Activated CD4-positive, alpha-beta T cell treated with anti-CD3 and anti-CD28 coated beads, Interleukin-2, amount 50 U/mL, for 16 hours (primary cell): Measurements from ENCODE around the gene DENND1A.
"Not testable (repeated sequence)": the region's sequence is repeated elsewhere in the genome, so short reads cannot be mapped to it uniquely, and the experiment has no call there.

ENCODE experiments used
- DNase-seq: peaks from one replicate; pipeline ENCODE4 v3.0.0-alpha.2; 2020

Gene DENND1A

DNA sequence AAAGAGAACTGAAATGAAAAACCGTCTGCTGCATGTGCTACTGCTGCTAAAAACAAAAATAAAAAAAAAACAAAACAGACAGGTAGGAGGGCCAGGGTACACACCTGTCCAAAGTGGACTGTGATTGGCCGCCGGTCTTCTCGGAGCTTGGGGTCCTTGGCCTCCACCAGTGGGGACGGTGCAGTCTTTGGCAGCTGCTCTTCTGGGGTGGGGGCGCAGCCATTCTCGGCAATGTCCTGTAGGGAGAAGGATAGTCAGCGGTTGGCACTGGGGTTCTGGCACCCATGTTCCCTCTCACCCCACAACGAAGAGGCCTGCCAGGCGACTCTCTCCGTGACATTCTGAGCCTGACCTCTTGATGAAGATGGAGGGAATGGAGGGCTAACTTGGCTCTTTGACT, 489.7 kb downstream of the DENND1A start:
- DNase-seq = no peak

- DNase-seq = no peak
These were observed 491.1 kb downstream of the DENND1A start for GRCh38 chr9:123438821-123439220.

DNA sequence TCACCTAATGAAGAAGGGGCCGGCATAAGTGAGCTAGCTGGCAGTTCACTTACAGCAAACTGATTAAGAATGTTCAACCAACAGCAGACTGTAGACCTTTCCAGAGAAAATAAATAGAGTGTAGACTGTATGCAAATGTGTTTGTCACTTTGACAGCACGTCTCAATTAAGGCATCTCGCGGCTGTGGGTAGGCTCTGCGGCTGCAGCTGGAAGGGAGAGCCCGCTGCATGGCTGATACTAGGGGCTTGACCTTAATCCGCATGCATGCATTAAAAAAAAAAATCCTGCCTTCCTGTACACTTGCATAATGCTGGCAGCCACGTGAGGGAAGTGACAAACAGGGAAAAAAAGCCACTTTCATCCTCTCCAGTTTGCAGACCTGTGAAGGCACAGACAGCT, 491.6 kb downstream of the DENND1A start:
- DNase-seq = no peak

DNA sequence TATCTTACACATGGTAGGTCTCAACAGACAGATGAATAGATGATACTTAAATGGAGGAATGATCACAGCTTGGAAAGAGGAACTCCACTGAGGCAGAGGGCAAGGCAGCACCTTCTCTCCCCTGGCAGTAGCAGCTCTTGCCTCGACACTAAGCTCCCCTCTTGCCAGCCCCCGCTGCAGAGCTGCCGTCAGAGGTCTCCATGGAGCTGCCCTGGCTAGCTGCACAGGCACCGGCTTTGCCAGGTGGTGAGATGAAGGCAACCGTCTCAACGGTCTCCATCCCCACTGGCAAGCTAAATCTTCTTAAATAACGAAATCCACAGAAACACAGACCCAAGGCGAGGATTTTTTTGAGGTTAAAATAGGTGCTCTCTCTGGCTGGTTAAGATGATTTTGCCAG, 492.7 kb downstream of the DENND1A start:
- no peak for DNase-seq

- no peak for DNase-seq
These were observed 494.5 kb downstream of the DENND1A start for GRCh38 chr9:123435471-123435870.

DNA sequence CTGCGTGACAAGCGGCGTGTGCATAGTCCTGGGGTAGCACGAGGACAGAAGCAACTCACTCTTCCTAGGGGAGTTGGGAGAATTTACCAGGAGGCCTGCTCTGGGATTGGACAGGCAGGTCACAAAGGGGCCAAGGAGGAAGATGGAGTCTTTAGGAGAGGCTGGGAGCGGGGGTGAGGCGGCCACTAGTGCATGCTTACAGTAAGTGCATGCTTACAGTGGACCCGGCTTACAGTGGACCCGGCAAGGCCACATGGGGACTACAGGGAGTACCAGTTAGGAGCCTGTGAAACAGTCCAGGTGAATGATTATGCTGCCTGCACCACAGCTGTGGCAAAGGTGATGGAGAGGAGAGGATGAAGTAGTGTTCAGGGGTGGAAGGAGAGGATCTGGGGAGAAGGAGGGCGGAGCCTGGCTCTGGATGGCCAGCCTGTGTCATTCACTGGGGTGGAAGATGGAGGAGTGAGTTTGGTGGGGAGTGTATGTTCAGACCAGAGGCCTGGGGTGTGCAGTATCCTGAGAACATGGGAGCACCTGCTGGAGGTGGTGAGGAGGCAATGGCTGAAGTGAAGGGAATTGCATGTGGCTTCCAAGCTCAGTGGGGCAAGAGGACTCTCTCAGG, 495.2 kb downstream of the DENND1A start:
- no peak for DNase-seq

DNA sequence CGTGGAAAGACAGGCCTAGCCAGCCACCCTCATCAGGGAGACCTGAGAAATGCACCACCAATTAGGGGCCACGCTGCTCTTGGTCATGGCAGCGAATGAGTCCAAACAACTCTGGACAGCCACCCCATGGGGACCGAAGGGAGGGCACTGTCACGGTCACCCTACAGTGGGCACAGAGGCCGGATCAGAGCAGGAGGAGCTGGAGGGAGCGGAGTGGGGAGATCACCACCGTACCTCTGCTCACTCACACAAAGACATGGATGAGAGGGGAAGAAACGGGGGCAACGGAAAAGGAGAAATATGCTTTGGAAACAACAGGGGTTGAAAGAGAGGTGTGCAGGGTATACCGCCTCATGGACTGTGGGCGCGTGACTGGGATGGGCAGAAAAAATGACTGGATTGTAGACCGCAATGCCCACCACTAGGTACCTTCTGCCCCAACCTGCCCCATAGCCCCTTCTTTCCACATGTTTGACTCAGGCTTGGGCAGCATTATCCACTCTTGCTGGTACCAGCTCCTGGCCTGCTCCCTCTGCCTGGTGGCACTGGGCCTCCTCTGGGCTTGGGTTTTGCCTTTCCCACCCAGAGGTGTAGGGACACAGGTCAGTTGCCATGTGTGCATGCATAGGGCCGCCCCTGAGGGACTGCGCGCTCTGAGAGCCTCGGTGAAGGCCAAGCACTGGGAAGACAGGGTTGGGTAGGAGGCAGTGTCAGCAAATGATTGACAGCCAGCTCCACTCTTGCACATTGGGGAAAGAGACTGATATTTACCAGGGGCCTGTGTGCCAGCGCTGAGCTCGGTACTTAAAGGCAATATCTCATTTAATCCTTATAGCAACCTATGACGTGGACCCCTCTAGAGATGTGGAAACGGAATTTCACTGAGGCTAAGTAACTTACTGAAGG, 497.3 kb downstream of the DENND1A start:
- no peak for DNase-seq

DNA sequence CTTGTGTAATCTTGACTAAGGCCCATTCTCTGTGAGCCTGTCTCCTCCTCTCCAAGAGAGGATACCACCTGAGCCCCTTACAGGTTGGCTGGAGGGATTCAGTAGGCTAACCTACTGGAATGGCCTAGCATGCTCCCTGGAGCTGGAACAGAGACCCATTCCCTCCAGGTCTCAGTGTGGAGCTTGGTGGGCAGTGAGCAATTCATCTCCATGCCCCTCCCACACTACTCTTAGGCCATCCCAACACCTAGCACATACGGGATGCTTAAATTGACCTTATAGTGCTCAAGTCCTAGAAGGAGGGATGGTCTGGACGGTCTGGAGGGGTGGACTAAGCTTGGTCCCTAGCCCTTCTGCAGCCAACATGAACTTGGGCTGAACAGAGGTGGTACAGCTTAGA, 498.3 kb downstream of the DENND1A start:
- no peak for DNase-seq

DNA sequence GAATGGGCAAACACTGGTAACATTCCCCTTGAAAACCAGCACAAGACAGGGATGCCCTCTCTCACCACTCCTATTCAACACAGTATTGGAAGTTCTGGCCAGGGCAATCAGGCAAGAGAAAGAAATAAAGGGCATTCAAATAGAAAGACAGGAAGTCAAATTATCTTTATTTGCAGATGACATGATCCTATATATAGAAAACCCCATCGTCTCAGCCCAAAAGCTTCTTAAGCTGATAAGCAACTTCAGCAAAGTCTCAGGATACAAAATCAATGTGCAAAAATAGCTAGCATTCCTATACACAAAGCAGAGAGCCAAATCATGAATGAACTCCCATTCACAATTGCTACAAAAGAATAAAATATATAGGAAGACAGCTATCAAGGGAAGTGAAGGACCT, 501.5 kb downstream of the DENND1A start:
- DNase-seq = not testable (repeated sequence)

- no peak for DNase-seq
These were observed 503.5 kb downstream of the DENND1A start for GRCh38 chr9:123426406-123426805.

- no peak for DNase-seq
These were observed 504.0 kb downstream of the DENND1A start for GRCh38 chr9:123425836-123426365.

- DNase-seq = no peak
These were observed 504.6 kb downstream of the DENND1A start for GRCh38 chr9:123425261-123425821.

DNA sequence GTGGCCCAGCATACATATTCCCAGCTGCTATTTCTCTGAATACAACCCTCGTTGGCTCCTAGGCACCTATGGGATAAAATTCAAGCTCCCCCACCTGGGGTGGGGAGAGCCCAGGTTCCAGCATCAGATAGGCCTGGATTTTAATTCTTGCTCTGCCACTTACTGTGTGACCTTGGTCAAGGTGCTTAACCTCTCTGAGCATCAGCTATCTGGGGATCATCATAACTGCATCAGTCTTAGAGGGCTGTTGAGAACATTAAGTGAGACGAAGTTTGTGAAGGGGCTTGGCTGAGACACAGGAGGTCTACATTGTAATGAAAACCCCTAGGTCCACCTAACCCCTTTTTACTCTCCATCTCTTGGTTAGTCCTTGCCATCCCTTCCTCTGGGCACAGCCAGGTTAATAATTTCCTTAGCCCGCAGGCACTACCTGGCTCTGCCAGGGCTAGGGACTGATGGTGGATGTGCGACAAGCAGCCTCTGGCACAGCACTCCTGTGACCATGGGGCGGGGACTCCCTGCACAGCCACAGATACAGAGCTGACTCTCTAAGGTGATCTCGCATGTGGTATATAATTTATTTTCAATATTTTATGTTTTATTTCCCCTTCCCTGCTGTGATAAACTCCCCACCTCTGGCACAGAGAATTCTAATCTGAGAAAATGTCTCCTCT, 505.2 kb downstream of the DENND1A start:
- DNase-seq = no peak

GRCh38 chr9:123424131-123424530, 505.8 kb downstream of the DENND1A start:
- DNase-seq = no peak

- no peak for DNase-seq
These were observed 506.6 kb downstream of the DENND1A start for GRCh38 chr9:123423311-123423640.

- no peak for DNase-seq
These were observed 507.2 kb downstream of the DENND1A start for GRCh38 chr9:123422635-123423310.

DNA sequence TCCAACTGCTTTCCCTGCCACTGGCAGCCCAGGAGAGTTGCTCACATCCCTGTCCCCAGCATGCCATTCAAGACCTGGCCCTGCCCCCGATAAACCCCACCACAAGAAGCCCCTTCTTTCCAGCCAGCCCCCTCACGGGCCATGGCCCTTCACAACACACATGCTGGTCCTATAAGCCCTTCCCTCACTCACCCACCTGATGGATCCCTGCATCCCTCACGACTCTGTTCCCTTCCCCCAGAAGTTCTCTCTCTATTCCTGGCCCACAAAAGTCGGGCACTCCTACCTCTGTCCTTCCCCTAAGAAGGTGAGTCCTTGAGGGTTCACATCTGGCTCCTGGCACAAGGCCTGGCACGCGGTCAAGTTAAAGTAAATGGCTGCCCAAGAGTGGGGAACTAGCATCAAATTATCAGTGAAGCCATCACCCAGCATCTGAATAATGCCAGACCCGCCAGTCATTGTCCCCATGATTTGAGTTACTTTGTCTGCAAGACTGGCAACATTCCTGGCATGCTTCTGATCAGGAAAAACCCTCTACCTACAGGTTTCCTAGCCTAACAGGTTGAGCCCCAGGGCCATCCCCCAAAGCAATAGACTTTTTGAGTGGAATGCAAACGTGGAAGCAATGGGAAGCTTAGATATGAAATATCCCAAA, 508.0 kb downstream of the DENND1A start:
- DNase-seq = no peak

DNA sequence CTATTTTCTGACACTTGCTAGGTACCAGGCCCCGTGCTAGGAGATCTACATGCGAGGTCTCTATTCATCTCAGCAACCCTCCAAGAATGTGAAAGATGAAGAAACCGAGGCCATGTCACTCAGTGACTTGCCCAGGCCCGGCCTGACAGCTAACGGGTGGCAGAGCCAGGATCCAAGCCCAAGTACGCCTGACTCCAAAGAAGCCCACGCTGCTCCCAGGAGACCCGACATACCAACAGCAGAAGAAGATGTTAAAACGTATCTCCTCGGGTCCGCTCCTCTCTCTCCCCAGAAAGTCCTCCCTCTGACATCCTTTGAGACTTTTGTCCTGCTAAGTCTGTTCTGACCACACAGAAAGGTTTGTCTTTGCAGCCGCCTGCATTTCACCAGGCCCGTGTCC, 508.7 kb downstream of the DENND1A start:
- DNase-seq = no peak

- no peak for DNase-seq
These were observed 509.3 kb downstream of the DENND1A start for GRCh38 chr9:123420592-123421111.

DNA sequence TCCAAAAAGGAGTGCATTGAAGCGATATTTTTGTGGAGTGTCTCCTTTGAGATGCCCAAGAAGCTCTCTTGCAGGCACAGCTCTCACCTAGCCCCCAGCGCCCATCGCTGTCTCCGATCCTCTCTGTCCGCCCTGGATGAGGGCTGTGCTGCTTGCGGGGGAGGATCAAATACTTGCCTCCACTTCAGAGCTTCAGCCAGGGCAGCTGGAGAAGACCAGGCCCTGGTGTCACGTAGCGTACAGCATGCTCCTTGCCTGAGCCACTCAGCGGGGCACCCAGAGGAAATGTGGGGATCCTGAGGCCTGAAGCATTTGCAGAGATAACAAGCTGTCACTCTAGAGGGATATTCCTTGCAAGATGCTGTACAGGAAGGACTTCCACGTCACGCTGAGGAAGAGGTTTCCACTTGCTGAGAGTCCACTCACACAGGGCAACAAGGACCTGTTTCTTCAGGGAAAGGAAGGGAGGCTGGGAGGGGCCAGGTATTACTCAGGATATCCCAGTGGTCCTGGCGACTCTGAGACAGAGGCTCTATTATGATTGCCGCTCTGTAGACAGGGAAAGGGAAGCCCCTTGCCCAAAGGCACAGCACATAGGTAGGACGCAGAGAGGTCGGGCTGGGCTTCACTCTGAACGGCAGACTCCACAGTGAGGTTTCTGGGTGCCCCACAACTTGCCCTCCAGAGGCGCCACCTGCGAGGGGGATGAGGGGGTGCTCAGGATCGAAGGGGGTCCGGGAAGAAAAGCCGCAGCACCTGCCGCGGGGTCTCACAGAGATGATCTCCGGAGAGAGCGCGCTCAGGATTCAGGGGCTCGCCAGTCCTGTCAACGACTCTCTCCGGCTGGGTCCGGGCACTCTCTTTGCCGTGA, 510.0 kb downstream of the DENND1A start:
- no peak for DNase-seq

- no peak for DNase-seq
These were observed 510.8 kb downstream of the DENND1A start for GRCh38 chr9:123419091-123419490.
